IMR-90 (cell line): ENCODE data around the gene ASB6. TPM values are rescaled to one million over a fixed set of nuclear protein-coding genes. Genes with fewer than 3 reads are reported as not detected.
"Not testable (repeated sequence)": the region's sequence is repeated elsewhere in the genome, so short reads cannot be mapped to it uniquely, and the experiment has no call there.

ENCODE experiments used
- ATAC-seq: fragments of 200-7000 bp; cut with Tn5 transposase; 2 replicates; pipeline ENCODE4 v1.9.1; 2020; ENCODE audit warnings: low read depth, mild to moderate bottlenecking, moderate library complexity
- BruUV-seq: library from RNA; stranded (reverse); fragments of 400-500 nt; replicated peaks from 2 replicates; lab custom pipeline; 2021; lab: Mats Ljungman, UMichigan
- CTCF ChIA-PET: fragments of 300-600 bp; formaldehyde crosslinking; extraction: SDS; loops from one replicate; lab custom pipeline; 2021; ENCODE audit warnings: antibody characterized with exemption; lab: Yijun Ruan, JAX
- POLR2A ChIA-PET: fragments of 300-600 bp; sonication (Branson Sonifier 250); formaldehyde crosslinking; loops from one replicate; lab custom pipeline; 2022; ENCODE audit warnings: antibody characterized with exemption; ENCODE audit not compliant: unreplicated experiment; lab: Charles Lee
- DNase-seq: peaks from one replicate; pipeline ENCODE4 v3.0.0; 2013
- H2AFZ ChIP-seq: replicated peaks from 2 replicates; pipeline ENCODE3; 2013; ENCODE audit warnings: low read length, mild to moderate bottlenecking; ENCODE audit not compliant: poor library complexity
- H2AK5ac ChIP-seq: 2 replicates; pipeline ENCODE4 v1.6.1; 2013; ENCODE audit warnings: low read depth, low read length, inconsistent platforms
- H2AK9ac ChIP-seq: replicated peaks from 2 replicates; pipeline ENCODE3; 2013; ENCODE audit warnings: mild to moderate bottlenecking, low read depth, low read length, moderate library complexity; ENCODE audit not compliant: poor library complexity
- H2BK120ac ChIP-seq: 2 replicates; pipeline ENCODE4 v1.6.1; 2013; ENCODE audit warnings: low read depth, low read length, inconsistent platforms
- H2BK15ac ChIP-seq: 3 replicates; pipeline ENCODE4 v1.6.1; 2013; ENCODE audit warnings: low read depth, low read length, inconsistent platforms
- H2BK20ac ChIP-seq: 2 replicates; pipeline ENCODE4 v1.6.1; 2013; ENCODE audit warnings: low read depth, mild to moderate bottlenecking, inconsistent platforms, low read length, moderate library complexity
- H2BK5ac ChIP-seq: 2 replicates; pipeline ENCODE4 v1.6.1; 2013; ENCODE audit warnings: mild to moderate bottlenecking, low read depth, low read length, inconsistent platforms; ENCODE audit not compliant: poor library complexity, severe bottlenecking
- H3K14ac ChIP-seq: replicated peaks from 2 replicates; pipeline ENCODE4 v1.6.1; 2013; ENCODE audit warnings: low read depth, low read length, inconsistent platforms
- H3K18ac ChIP-seq: 2 replicates; pipeline ENCODE4 v1.6.1; 2013; ENCODE audit warnings: low read depth, low read length, control low read depth
- H3K23ac ChIP-seq: 2 replicates; pipeline ENCODE4 v1.6.1; 2013; ENCODE audit warnings: low read depth, low read length, inconsistent platforms
- H3K27ac ChIP-seq: 2 replicates; pipeline ENCODE4 v1.5.1; 2013; ENCODE audit warnings: mild to moderate bottlenecking, control low read depth, low read length; ENCODE audit not compliant: insufficient read depth
- H3K27me3 ChIP-seq: 2 replicates; pipeline ENCODE4 v1.6.1; 2013; ENCODE audit warnings: low read length; ENCODE audit not compliant: control insufficient read depth, insufficient read depth
- H3K36me3 ChIP-seq: 2 replicates; pipeline ENCODE4 v1.6.1; 2013; ENCODE audit warnings: low read length, mixed read lengths; ENCODE audit not compliant: control insufficient read depth, insufficient read depth
- H3K4ac ChIP-seq: 2 replicates; pipeline ENCODE4 v1.6.1; 2013; ENCODE audit warnings: low read depth, low read length, inconsistent platforms
- H3K4me1 ChIP-seq: 2 replicates; pipeline ENCODE4 v1.6.1; 2013; ENCODE audit warnings: low read length, mixed read lengths; ENCODE audit not compliant: control insufficient read depth, insufficient read depth
- H3K4me2 ChIP-seq: 2 replicates; pipeline ENCODE4 v1.6.1; 2013; ENCODE audit warnings: low read depth, mild to moderate bottlenecking, control low read depth, low read length, moderate library complexity
- H3K4me3 ChIP-seq: 2 replicates; pipeline ENCODE4 v1.5.1; 2013; ENCODE audit warnings: low read depth, mild to moderate bottlenecking, control low read depth, low read length, moderate library complexity; ENCODE audit not compliant: insufficient read depth
- H3K56ac ChIP-seq: 2 replicates; pipeline ENCODE4 v1.6.1; 2013; ENCODE audit warnings: low read length, inconsistent platforms; ENCODE audit not compliant: insufficient read depth; ENCODE audit errors: extremely low read depth
- H3K79me1 ChIP-seq, 2 experiments: 2 replicates each; pipeline ENCODE4 v1.6.1; 2013; ENCODE audit warnings: low read length in 2 of 2, inconsistent platforms in 1 of 2, low read depth in 1 of 2
- H3K9ac ChIP-seq: 2 replicates; pipeline ENCODE4 v1.6.1; 2013; ENCODE audit warnings: low read depth, low read length, control low read depth
- H3K9me1 ChIP-seq: 2 replicates; pipeline ENCODE4 v1.6.1; 2013; ENCODE audit warnings: low read length, inconsistent platforms; ENCODE audit not compliant: insufficient read depth
- H3K9me3 ChIP-seq: 2 replicates; pipeline ENCODE4 v1.6.1; 2013; ENCODE audit warnings: low read length; ENCODE audit not compliant: control insufficient read depth, insufficient read depth
- H4K20me1 ChIP-seq: 2 replicates; pipeline ENCODE4 v1.6.1; 2013; ENCODE audit warnings: low read length, inconsistent platforms; ENCODE audit not compliant: insufficient read depth
- H4K5ac ChIP-seq: 2 replicates; pipeline ENCODE4 v1.6.1; 2013; ENCODE audit warnings: mild to moderate bottlenecking, low read depth, low read length, control low read depth
- H4K8ac ChIP-seq, 2 experiments: 2 replicates each; pipeline ENCODE4 v1.6.1; 2013; ENCODE audit warnings: low read depth in 2 of 2, low read length in 2 of 2, control low read depth in 1 of 2, inconsistent platforms in 1 of 2
- H4K91ac ChIP-seq: 2 replicates; pipeline ENCODE4 v1.6.1; 2013; ENCODE audit warnings: low read depth, low read length, inconsistent platforms; ENCODE audit not compliant: insufficient read depth
- WGBS, 2 experiments: methylation state at CpG; one replicate each; pipeline versions ENCODE4 v1.1.5 to v1.1.7; 2013; ENCODE audit warnings: missing lambda C conversion rate in 2 of 2; ENCODE audit not compliant: insufficient read length in 1 of 2; ENCODE audit errors: extremely low coverage in 2 of 2; 5-methylcytosine and 5-hydroxymethylcytosine counted together
- dilution Hi-C: fragments of 300-500 bp; cut with HindIII; formaldehyde crosslinking; loops from one replicate; pipeline ENCODE4 v1.14.3; 2018; ENCODE audit warnings: low sequenced_read_pairs; ENCODE audit not compliant: unreplicated experiment
- in situ Hi-C: fragments of 300-500 bp; cut with MboI; formaldehyde crosslinking; loops from 3 replicates; pipeline ENCODE4 v1.14.3; 2019; ENCODE audit warnings: low sequenced_read_pairs, inconsistent platforms, mixed read lengths
- intact Hi-C: fragments of 100-400 bp; cut with micrococcal nuclease; formaldehyde crosslinking; loops from 2 replicates; pipeline ENCODE4 v1.10.0; 2022
- polyA plus RNA-seq, 3 experiments: library from polyadenylated mRNA; depleted of rRNA; stranded (reverse); fragments of >200 nt; gene quantifications; 2 replicates each; pipeline ENCODE4 v1.2.3, GENCODE V29; 2012; ENCODE audit warnings: low replicate concordance in 1 of 3
- total RNA-seq: library from RNA; depleted of rRNA; stranded (reverse); fragments of >200 nt; gene quantifications from 2 replicates; pipeline ENCODE4 v1.2.3, GENCODE V29; 2012

ASB6 gene
- total and polyA plus RNA-seq, 2 of the 4 experiments (the other 2 are of a cell fraction), result 9.7 to 28.9 TPM

DNA sequence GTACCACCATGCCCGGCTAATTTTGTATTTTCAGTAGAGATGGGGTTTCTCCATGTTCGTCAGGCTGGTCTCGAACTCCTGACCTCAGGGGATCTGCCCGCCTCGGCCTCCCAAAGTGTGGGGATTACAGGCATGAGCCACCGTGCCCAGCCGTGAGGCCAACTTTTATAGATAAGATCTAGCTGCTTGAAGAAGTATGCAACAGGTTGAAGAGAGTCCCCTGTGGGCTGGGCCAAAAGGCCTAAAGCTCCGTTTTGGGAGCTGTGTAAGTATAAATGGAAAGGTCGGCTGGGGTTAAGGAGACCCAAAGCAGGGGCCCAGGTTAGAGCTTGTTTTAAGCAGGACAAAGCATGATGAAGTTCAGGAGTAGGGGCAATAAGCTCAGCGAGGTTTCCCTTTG, 49.2 kb downstream of the ASB6 start:
- H4K20me1 ChIP-seq, H3K23ac ChIP-seq, ATAC-seq, H2BK120ac ChIP-seq, H3K79me1 ChIP-seq, dilution Hi-C loops, POLR2A ChIA-PET, H3K36me3 ChIP-seq, intact Hi-C loops, H2BK5ac ChIP-seq, CTCF ChIA-PET, H2AK9ac ChIP-seq, H3K9ac ChIP-seq, H2BK20ac ChIP-seq, H3K56ac ChIP-seq, H3K9me3 ChIP-seq, H2AFZ ChIP-seq, in situ Hi-C loops, H3K18ac ChIP-seq, H3K4me2 ChIP-seq, H3K14ac ChIP-seq, H3K27ac ChIP-seq, H3K4ac ChIP-seq, H2AK5ac ChIP-seq, H3K9me1 ChIP-seq, H4K8ac ChIP-seq, H4K5ac ChIP-seq, H2BK15ac ChIP-seq, H4K91ac ChIP-seq, H3K27me3 ChIP-seq, H3K4me3 ChIP-seq, DNase-seq, BruUV-seq: not testable (repeated sequence)
- 86% methylated on average over 8 of the region's 10 CpGs; no CpG with 5 or more reads in 1 of the 2 experiments for WGBS, 2 experiments
- H3K4me1 ChIP-seq, result peaks cover 13% of the 10 kb centered on the region
